Loucy (cell line): Measurements from ENCODE around the gene FAM131A.
A peak's percentile ranks its signal among the peaks of the same experiment; 100 is the strongest.

Experiments
- H2AFZ ChIP-seq: fragments of 200-600 bp; sonication (generic); 2 replicates; pipeline ENCODE4 v1.6.0; 2016; ENCODE audit warnings: antibody characterized with exemption, mild to moderate bottlenecking, low read length, moderate library complexity
- H3F3A ChIP-seq: fragments of 200-600 bp; 2 replicates; pipeline ENCODE4 v1.6.0; 2016; ENCODE audit warnings: antibody characterized with exemption, low read depth, mild to moderate bottlenecking
- H3K27me3 ChIP-seq: fragments of 200-600 bp; sonication (generic); 2 replicates; pipeline ENCODE4 v1.6.1; 2014; ENCODE audit warnings: low read length, mild to moderate bottlenecking; ENCODE audit not compliant: insufficient read depth, poor library complexity, severe bottlenecking
- H3K36me3 ChIP-seq: fragments of 200-600 bp; sonication (generic); 2 replicates; pipeline ENCODE4 v1.6.1; 2016; ENCODE audit warnings: low read length; ENCODE audit not compliant: insufficient read depth
- H3K4me1 ChIP-seq: fragments of 200-600 bp; sonication (generic); 2 replicates; pipeline ENCODE4 v1.5.1; 2014; ENCODE audit warnings: low read length, mild to moderate bottlenecking; ENCODE audit not compliant: insufficient read depth, poor library complexity, severe bottlenecking
- H3K4me2 ChIP-seq: fragments of 200-600 bp; sonication (generic); 2 replicates; pipeline ENCODE4 v1.6.0; 2014; ENCODE audit warnings: antibody characterized with exemption, low read length, low read depth, mild to moderate bottlenecking; ENCODE audit not compliant: poor library complexity, severe bottlenecking
- H3K4me3 ChIP-seq: fragments of 200-600 bp; sonication (generic); 2 replicates; pipeline ENCODE4 v1.5.1; 2014; ENCODE audit warnings: low read length, mild to moderate bottlenecking, mixed read lengths; ENCODE audit not compliant: poor library complexity, severe bottlenecking
- H3K79me2 ChIP-seq: fragments of 200-600 bp; sonication (generic); 2 replicates; pipeline ENCODE4 v1.6.1; 2014; ENCODE audit warnings: low read length; ENCODE audit not compliant: insufficient read depth
- H3K9ac ChIP-seq: fragments of 200-600 bp; sonication (generic); 2 replicates; pipeline ENCODE4 v1.6.0; 2014; ENCODE audit warnings: mild to moderate bottlenecking, low read depth, low read length, moderate library complexity; ENCODE audit not compliant: poor library complexity, severe bottlenecking
- H3K9me2 ChIP-seq: fragments of 200-600 bp; sonication (generic); replicated peaks from 2 replicates; pipeline ENCODE4 v1.6.1; 2016; ENCODE audit warnings: low read depth, low read length, mixed read lengths
- H3K9me3 ChIP-seq: fragments of 200-600 bp; sonication (generic); 2 replicates; pipeline ENCODE4 v1.6.1; 2014; ENCODE audit warnings: mild to moderate bottlenecking, antibody characterized with exemption, low read length, low read depth; ENCODE audit not compliant: insufficient read depth
- H4K20me1 ChIP-seq: fragments of 200-600 bp; sonication (generic); 2 replicates; pipeline ENCODE4 v1.6.0; 2014; ENCODE audit warnings: antibody characterized with exemption, low read length, mild to moderate bottlenecking; ENCODE audit not compliant: insufficient read depth, poor library complexity, severe bottlenecking
- CTCF ChIP-seq: fragments of 200-600 bp; sonication (generic); conservative IDR thresholded peaks from 2 replicates; pipeline ENCODE4 v1.5.1; 2014; ENCODE audit warnings: mild to moderate bottlenecking, antibody characterized with exemption, low read length
- EZH2phosphoT487 ChIP-seq: fragments of 200-600 bp; IDR thresholded peaks from 2 replicates; pipeline ENCODE4 v1.6.1; 2018; ENCODE audit warnings: antibody characterized with exemption, mild to moderate bottlenecking, moderate library complexity, borderline replicate concordance

Gene FAM131A

GRCh38 chr3:184307915-184308314, 29.5 kb upstream of the FAM131A start:
- Histone ChIP-seq H3K9me3 (no peaks in the 10 kb centered on the region), H3K4me2 (no peak overlapping the region), H2AFZ (no peak overlapping the region), H3K36me3 (peaks cover 56% of the 10 kb centered on the region), H3K79me2 (peaks cover 11% of the 10 kb centered on the region; the same call in 1 of the 2 replicates), H3K4me3 (no peak overlapping the region), H3K27me3 (no peaks in the 10 kb centered on the region), H3F3A (no peaks in the 10 kb centered on the region), H3K9ac (no peak overlapping the region), H3K4me1 (no peaks in the 10 kb centered on the region), H4K20me1 (no peaks in the 10 kb centered on the region), H3K9me2 (no peaks in the 10 kb centered on the region)
- TF ChIP-seq EZH2phosphoT487 (no peak), CTCF (no peak)

GRCh38 chr3:184308744-184309143, 28.7 kb upstream of the FAM131A start:
- no peak overlapping the region for H2AFZ ChIP-seq
- H4K20me1 ChIP-seq, result no peaks in the 10 kb centered on the region
- no peak overlapping the region for H3K4me3 ChIP-seq
- no peaks in the 10 kb centered on the region for H3K4me1 ChIP-seq
- no peaks in the 10 kb centered on the region for H3K9me2 ChIP-seq
- TF ChIP-seq EZH2phosphoT487 (no peak), CTCF (0 out of 2 replicates have a peak, but pooled peaks have one; percentile 8)
- no peaks in the 10 kb centered on the region for H3F3A ChIP-seq
- H3K36me3 ChIP-seq, result peaks cover 48% of the 10 kb centered on the region
- H3K9me3 ChIP-seq, result no peaks in the 10 kb centered on the region
- H3K9ac ChIP-seq, result no peak overlapping the region
- no peak overlapping the region for H3K4me2 ChIP-seq
- no peaks in the 10 kb centered on the region for H3K27me3 ChIP-seq
- peaks cover 8% of the 10 kb centered on the region; the same call in 1 of the 2 replicates for H3K79me2 ChIP-seq

DNA sequence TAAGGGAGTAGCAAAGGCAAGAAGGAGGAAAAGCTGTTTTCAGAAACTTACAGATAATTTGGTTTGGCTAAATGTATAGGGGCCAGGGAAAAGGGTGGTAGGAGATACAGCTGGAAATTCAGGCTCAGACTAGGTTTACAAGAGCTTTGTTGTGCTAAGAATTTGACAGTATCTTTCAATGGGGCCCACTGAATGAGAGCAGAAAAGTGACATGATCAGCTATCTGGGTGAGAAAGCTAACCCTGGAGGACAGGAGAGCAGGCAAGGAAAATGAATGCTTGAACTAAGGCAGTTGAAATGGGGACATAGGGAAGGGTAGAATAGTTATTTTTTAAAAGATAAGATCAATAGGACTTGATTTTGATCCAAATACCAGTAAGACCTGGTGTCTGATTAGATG, 25.8 kb upstream of the FAM131A start:
- TF ChIP-seq EZH2phosphoT487, result no peak
- TF ChIP-seq CTCF, result no peak
- peaks cover 25% of the 10 kb centered on the region for H3K36me3 ChIP-seq
- peaks cover 20% of the 10 kb centered on the region for H4K20me1 ChIP-seq
- no peak overlapping the region for H3K9ac ChIP-seq
- H3K4me2 ChIP-seq, result no peak overlapping the region
- H3K9me3 ChIP-seq, result no peaks in the 10 kb centered on the region
- H3K27me3 ChIP-seq, result no peaks in the 10 kb centered on the region
- H3K9me2 ChIP-seq, result no peaks in the 10 kb centered on the region
- H3F3A ChIP-seq, result no peaks in the 10 kb centered on the region
- peaks cover 5% of the 10 kb centered on the region for H3K4me1 ChIP-seq
- H2AFZ ChIP-seq, result no peak overlapping the region
- peaks cover 21% of the 10 kb centered on the region for H3K79me2 ChIP-seq
- H3K4me3 ChIP-seq, result no peak overlapping the region
